HL-60/S4 treated with phorbol 12-myristate 13-acetate at 8.2 ng/mL for 4 days and 3 days (cell line): ENCODE data around the gene PGRMC1.
"Not testable (repeated sequence)": the region's sequence is repeated elsewhere in the genome, so short reads cannot be mapped to it uniquely, and the experiment has no call there.

Experiments
- in situ Hi-C: fragments of 300-500 bp; cut with MboI; formaldehyde crosslinking; loops from 2 replicates; pipeline ENCODE4 v1.15.0; 2022; ENCODE audit warnings: low sequenced_read_pairs

Gene PGRMC1

DNA sequence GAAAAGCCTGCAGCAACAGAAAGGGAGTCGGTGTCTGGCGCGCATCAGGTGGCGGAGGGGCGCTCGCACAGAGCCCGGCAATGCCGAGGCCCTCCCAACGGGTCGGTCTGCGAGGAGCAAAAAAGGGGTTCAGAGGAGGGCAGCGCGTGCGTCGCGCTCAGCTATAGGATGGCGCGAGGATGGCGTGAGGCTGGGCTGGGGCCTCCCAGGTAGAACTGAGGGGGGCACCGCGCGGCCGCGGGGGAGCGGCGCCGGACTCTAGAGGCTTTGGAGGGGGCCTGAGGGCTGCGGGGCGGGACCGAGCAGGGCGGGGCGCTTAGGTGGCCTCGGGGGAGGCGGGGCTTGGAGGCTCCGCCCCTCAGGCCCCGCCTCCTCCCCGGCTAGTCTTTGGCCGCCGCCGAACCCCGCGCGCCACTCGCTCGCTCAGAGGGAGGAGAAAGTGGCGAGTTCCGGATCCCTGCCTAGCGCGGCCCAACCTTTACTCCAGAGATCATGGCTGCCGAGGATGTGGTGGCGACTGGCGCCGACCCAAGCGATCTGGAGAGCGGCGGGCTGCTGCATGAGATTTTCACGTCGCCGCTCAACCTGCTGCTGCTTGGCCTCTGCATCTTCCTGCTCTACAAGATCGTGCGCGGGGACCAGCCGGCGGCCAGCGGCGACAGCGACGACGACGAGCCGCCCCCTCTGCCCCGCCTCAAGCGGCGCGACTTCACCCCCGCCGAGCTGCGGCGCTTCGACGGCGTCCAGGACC lies at the start of gene PGRMC1:
TSS of gene PGRMC1 (plus strand) at position 414 of the 751 bp plus-strand sequence. CDS start at position 493, 79 bp downstream.
- in situ Hi-C loops, result no loop called here

- in situ Hi-C loops, result no loop called here
Measured at GRCh38 chrX:119186763-119187162, 49.3 kb upstream of the PGRMC1 start.

GRCh38 chrX:119187298-119187697 lies 48.8 kb upstream of the PGRMC1 start:
- in situ Hi-C loops, result no loop called here

DNA sequence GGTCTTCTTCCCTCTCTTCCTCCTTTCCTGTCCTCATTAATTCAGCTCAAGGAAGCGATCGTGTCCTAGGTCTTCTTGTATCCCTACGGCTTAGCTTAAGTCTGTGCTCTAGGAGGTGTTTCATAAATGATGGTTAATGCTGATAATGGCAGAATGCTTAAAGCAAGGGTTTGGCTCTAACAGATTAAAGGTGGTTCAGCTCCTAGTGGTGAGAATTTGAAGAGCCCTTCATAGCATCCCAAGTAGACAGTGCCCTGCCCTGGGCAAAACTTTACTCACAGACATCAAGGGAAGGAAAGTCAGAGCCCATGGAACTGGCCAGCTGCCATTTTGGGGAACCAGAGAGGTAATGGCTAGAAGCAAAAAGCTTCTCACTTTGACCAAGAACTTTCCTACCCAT lies 47.0 kb upstream of the PGRMC1 start:
- in situ Hi-C loops, result no loop called here

- in situ Hi-C loops, result no loop called here
Measured at GRCh38 chrX:119189595-119189994, 46.5 kb upstream of the PGRMC1 start.

DNA sequence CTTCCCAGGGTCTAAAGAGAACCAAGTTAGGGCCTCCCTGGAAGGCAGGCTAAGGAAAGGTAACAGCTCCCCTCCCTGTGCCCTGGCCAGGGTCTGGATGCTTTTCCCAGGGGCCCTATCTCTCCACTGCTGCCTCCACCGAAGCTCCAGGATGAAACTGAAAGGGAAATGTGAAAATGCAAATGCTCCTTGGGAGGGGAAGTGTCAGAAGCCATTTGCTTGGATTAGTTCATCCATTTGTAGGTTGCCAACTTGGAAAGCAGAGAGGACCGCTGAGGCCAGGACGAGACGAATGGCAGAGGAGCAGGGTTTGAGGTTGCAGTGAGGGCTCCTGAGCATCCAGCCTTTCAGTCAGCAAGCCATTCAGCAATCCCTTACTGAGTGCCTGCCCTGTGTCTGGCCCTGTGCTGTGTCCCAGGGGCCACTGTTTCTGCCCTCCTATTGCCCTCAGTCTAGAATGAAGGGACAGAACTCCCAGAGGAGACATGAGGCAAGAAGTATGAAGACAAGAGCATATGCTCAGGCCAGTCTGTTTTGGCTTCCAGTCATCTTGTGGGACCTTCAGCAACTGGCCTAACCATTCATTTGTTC lies 45.9 kb upstream of the PGRMC1 start:
- in situ Hi-C loops, result no loop called here

GRCh38 chrX:119190831-119191230 lies 45.3 kb upstream of the PGRMC1 start:
- in situ Hi-C loops, result no loop called here

- in situ Hi-C loops, result no loop called here
Measured at GRCh38 chrX:119194621-119195020, 41.5 kb upstream of the PGRMC1 start.

DNA sequence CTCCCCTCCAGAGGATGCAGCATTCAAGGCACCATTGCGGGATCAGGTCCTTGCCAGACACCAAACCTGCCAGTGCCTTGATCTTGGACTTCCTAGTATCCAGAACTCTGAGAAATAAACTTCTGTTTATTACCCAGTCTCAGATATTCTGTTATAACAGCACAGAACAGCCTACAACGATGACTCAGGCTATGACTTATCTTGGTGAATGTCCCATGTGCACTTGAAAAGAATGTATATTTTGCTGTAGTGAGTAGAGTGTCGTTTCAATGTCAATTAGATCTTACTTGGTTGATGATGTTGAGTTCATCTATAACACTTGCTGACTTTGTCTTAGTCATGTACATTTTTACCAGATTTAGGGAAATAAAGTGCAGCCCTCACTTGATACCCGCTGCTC lies 34.5 kb upstream of the PGRMC1 start:
- in situ Hi-C loops, result no loop called here

GRCh38 chrX:119206203-119206602 lies 29.9 kb upstream of the PGRMC1 start:
- in situ Hi-C loops, result no loop called here

DNA sequence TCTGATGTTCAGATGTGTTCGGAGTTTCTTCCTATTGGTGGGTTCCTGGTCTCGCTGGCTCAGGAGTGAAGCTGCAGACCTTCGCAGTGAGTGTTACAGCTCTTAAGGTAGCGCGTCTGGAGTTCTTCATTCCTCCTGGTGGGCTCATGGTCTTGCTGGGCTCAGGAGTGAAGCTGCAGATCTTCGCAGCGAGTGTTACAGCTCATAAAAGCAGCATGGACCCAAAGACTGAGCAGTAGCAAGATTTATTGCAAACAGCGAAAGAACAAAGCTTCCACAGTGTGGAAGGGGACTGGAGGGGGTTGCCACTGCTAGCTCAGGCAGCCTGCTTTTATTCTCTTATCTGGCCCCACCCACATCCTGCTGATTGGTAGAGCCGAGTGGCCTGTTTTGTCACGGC lies 28.6 kb upstream of the PGRMC1 start:
- in situ Hi-C loops, result not testable (repeated sequence)

DNA sequence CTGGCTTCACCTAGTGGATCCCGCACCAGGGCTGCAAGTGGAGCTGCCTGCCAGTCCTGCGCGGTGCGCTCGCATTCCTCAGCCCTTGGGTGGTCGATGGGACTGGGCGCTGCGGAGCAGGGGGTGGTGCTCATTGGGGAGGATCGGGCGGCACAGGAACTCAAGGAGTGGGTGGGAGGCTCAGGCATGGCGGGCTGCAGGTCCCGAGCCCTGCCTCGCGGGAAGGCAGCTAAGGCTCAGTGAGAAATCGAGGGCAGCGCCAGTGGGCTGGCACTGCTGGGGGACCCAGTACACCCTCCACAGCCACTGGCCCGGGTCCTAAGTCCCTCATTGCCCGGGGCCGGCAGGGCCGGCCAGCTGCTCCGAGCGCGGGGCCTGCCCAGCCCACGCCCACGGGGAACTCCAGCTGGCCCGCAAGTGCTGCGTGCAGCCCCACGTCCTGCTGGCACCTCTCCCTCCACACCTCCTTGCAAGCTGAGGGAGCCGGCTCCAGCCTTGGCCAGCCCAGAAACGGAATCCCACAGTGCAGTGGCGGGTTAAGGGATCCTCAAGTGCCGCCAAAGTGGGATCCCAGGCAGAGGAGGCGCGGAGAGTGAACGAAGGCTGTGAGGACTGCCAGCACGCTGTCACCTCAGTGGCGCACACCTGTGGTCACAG lies 27.6 kb upstream of the PGRMC1 start:
- in situ Hi-C loops, result no loop called here

- in situ Hi-C loops, result not testable (repeated sequence)
Measured at GRCh38 chrX:119210931-119211648, 25.0 kb upstream of the PGRMC1 start.

DNA sequence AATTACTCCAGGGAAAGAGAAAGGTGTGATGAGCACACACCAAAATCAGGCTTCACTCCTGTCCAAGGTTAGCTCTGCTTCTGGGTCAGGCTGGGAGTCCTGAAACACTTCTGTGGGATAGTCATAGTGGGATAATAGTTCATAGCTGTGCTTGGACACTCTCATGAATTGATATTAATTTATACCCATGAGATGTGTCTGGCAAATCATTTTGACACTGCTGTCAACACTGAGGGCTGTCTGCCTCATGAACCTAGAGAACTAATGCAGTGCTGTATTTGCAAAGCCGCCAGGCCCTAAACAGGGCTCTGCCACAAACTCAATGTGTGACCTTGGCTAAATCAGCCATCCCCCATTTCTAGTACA lies 24.5 kb upstream of the PGRMC1 start:
- in situ Hi-C loops, result no loop called here

DNA sequence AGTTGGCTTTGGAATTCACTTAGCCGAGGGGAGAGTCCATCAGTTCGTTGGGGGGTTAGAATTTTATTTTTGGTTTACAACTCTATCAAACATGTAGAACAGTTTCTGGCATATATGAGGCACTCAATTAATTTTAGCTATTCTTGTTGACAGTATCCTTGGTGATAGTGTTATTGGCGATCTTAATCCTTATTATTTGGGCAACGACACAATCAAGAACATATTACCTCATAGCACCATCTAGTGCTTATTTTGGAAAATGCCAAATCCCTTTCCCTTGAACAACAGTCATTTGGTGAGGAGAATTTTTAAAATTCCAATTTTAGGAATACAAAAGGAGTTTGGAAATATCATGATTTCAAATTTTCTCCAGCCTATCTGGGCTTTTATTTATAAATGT lies 17.9 kb upstream of the PGRMC1 start:
- in situ Hi-C loops, result no loop called here

DNA sequence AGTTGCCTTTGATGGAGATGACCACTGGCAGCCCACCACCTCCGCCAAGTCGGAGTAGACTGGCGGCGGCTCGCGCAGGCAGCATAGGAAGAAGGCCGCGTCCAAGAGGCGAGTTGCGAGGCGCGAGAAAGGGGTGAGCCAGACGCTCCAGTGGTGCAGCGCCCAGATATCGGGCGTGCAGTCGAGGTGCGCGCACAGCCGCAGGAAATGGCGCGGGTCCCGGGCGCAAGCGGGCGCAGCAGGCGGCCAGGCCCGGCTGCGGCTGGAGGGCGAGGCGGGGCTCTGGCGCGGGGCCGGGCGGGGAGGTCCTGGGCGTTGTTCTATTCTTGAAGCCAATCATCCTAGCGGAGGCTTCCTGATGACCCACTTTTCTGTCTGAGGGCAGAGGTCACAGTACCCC lies 13.2 kb upstream of the PGRMC1 start:
- in situ Hi-C loops, result no loop called here

DNA sequence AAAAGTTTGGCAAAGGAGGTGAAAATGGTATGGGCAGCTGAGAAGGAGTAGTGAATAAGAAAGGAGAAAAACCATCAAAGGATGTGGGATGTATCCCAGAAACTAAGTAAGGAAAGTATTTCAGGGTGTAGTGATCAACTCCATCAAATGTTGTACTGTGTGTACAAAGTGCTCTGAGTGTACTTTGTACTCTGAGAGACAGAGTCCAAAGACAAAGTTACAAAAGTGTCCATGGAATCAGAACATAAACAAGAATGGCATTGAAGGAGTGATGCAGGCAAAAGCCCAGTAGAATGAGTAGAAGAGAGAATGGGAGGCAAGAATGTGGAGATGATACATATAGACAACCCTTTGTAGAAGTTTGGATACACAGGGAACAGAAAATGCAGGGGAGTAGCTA lies 12.3 kb upstream of the PGRMC1 start:
- in situ Hi-C loops, result no loop called here

GRCh38 chrX:119226446-119226845 lies 9.6 kb upstream of the PGRMC1 start:
- in situ Hi-C loops, result no loop called here

DNA sequence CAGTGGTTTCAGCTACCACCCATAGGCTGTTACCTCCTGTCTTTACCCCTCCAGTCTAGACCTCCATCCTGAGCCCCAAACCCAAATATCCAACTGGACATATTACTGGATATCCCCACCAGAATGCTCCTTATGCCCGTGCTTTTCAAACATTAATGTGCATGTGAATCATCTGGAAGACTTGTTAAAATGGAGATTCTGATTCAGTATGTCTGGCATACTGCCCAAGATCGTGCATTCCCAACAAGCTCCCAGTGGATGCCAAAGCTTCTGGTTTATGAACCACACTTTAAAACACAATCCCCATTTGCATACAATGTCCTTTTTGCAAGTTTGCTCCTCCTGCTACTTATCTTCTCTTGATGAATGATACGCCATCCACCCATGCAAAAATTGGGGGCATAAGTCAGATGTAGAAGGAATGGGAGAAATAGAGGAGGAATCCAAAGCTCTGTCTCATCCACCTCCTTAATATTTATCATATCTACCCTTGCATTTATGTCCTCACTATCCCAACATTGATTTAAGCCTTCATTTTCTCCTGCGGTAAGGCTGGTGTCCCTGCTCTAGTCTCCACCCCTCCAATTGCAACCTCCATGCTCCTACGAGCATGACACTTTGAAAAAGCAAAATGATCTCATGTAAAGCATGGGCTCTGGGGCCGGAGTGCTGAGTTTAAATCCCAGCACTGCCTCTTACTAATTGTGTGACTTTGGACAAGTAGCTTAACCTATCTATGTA lies 7.4 kb upstream of the PGRMC1 start:
- in situ Hi-C loops, result no loop called here

- in situ Hi-C loops, result no loop called here
Measured at GRCh38 chrX:119229253-119229615, 6.9 kb upstream of the PGRMC1 start.

DNA sequence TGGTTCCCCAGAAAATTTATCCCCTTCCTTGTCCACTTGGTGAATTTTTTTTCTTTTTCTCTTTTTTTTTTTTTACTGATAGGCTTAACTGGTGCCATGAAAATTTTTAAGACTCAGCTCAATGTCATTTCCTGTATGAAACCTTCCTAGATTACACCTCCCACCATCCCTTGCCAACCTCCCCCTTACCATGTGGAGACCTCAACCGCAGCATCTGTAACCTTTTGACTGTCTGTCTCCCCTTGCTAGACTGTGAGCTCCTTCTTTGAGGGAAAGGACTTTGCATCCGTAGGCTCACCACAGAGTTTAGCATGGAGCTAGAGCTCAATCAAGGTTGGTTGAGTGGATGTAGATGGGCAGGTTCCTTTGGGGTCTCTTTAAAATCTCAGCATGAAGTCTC lies 5.2 kb upstream of the PGRMC1 start:
- in situ Hi-C loops, result no loop called here
